Stimulated activated CD8-positive, alpha-beta memory T cell treated with anti-CD3 and anti-CD28 coated beads, Interleukin-7, amount 100 ng/mL, for 4 hours (primary cell): ENCODE measurements around the gene UGT1A10.

Experiments
- DNase-seq, 2 donors: peaks; one replicate each; pipeline ENCODE4 v3.0.0-alpha.2; 2020; ENCODE audit warnings: low read depth in 2 of 2

The UGT1A10 gene

GRCh38 chr2:233822101-233822771, 186.0 kb downstream of the UGT1A10 start:
- DNase-seq: no peak
